Occipital lobe (tissue), 3 donors: ENCODE measurements around the gene TAAR6. TPM values are rescaled to one million over a fixed set of nuclear protein-coding genes. Genes with fewer than 3 reads are reported as not detected.
"Not testable (repeated sequence)": the region's sequence is repeated elsewhere in the genome, so short reads cannot be mapped to it uniquely, and the experiment has no call there.

Experiments used
- DNase-seq: peaks from one replicate; lab custom pipeline; 2025; lab: John Stamatoyannopoulos, UW
- small RNA-seq: library from RNA; depleted of rRNA; stranded (forward); fragments of <200 nt; gene quantifications from one replicate; pipeline ENCODE3, GENCODE V24; 2014
- total RNA-seq: library from RNA; depleted of rRNA; stranded (reverse); fragments of >200 nt; gene quantifications from one replicate; pipeline ENCODE4 v1.2.3, GENCODE V29; 2014

Gene TAAR6
- total RNA-seq, 1 donor from 2014 or later = not detected

DNA sequence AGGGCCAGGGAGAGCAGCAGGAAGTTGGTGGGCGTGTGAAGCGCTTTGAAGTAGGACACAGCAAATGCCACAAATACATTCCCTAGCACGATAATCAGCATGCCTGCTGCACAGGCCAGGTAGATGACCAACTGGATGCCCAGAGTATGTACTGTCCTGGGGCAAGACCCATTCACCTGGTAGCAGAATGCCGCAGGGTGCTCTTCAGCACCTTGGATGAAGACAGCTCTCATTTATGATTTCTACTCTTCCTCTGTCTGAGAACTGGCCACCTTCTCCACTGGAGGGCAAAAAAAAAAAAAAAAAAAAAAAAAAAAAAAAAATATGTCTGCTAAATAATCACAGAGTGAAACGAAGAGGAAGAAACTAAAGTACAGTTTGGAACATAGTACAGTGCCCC lies 19.3 kb downstream of the TAAR6 start, which contains the start of gene TAAR5:
TSS of gene TAAR5 (minus strand) at position 288 of the 400 bp plus-strand sequence. CDS start at position 233, 55 bp downstream.
- DNase-seq = no peak

DNA sequence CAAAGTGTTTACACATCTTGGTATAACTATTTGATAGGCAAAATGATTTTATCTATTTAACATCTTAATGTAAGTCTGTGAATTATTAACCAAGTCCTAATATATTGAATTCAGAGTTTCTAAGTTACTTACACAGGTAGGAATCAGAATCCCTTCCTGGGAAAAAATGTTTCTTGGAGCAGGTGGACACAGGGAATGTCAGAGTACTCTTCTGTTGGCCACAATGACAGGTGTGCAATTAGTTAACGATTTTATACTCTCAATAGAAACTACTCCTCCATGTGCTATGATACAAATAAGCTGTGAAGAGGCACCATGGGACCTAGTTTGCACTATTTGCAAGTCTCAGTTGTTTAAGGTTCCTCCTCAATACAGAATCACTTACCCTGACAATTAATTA lies 20.2 kb downstream of the TAAR6 start:
- DNase-seq = no peak

DNA sequence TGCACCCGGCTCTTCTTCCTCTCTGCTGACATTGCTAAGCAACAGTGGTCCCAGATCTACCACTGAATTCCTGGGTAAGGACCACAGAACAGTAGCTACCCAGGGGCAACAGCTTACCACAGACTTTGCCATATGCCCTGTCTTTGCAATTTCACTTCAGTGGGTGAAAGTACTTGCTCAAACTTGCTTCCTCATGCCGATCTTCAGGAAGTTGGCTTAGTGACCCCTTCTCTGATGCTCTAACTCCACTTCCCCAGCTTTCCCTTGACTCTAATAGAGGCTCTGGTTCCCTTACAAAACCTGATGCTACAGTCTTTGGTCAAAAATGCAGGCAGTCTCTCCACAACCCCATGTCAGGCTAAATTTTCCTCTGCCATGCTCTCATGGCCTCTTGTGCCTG lies 22.7 kb downstream of the TAAR6 start:
- no peak for DNase-seq

DNA sequence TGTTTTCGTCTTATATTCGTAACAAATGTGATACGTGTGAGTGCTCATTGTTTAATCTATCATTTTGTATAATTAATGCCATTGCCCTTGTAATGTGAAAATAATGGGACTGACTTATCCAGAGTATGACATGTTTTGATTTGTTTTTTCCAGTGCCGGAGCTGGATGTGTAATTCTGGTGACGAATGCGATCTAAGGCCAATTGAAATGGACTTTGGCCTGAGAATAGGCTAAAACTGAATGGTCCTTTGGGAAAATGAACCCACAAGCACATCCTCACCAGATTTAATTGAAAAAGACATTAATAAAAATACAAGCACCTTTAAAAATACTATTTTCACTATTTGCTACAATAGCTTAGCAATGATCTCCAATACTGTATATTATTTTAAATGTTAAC lies 26.1 kb downstream of the TAAR6 start:
- DNase-seq = no peak

DNA sequence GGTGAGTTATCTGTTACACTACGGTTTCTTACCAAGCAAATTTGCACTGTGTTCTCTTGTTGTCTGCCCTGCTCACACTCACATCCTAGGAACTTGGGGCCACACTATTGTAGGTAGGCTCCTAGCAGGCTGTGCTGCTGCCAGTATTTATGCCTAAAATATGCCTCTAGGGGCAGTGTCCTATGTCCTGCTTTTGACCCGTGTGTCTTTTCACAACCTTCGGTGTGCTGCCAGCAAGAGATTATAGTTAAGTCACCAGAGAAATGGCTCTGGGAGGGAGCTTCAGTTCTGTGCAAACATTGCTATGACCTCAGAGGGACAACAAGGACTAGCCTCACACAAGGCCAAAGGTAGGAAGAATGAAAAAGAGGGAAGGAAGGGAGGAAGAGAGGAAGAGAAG lies 28.4 kb downstream of the TAAR6 start:
- no peak for DNase-seq

DNA sequence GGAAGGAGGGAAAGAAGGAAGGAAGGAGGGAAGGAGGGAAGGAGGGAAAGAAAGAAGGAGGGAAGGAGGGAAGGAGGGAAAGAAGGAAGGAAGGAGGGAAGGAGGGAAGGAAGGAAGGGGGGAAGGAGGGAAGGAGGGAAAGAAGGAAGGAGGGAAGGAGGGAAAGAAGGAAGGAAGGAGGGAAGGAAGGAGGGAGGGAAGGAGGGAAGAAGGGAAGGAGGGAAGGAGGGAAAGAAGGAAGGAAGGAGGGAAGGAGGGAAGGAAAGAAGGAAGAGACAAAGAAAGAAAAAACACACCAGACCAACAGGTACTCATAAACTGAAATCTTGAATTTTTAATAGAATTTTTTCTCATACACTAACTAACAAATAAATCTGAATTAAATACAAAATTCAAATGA lies 30.8 kb downstream of the TAAR6 start:
- DNase-seq = not testable (repeated sequence)

DNA sequence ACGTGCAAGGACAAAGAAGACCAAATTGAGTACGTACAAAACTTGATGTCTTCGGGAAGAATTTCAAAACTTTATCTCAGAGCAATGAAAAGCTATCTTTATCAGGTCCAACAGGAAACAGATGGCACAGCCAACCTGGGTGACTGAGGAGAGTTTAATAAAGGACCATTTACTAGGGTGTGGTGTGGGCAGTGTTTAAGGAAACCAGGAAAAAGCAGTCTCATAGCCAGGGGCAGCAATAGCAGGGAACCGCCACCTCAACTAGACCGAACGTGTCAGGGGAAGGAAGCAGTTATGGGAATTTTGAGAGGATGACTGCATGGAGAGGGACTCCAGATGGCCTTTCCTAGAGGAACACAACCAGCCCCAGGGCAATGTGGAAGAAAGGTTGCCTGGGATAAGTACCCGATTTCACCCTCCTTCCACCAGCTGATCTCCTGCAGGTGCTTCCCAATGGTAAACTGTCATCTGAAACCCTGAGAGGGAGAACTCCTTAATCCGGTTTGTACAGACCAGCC lies 34.6 kb downstream of the TAAR6 start:
- no peak for DNase-seq

DNA sequence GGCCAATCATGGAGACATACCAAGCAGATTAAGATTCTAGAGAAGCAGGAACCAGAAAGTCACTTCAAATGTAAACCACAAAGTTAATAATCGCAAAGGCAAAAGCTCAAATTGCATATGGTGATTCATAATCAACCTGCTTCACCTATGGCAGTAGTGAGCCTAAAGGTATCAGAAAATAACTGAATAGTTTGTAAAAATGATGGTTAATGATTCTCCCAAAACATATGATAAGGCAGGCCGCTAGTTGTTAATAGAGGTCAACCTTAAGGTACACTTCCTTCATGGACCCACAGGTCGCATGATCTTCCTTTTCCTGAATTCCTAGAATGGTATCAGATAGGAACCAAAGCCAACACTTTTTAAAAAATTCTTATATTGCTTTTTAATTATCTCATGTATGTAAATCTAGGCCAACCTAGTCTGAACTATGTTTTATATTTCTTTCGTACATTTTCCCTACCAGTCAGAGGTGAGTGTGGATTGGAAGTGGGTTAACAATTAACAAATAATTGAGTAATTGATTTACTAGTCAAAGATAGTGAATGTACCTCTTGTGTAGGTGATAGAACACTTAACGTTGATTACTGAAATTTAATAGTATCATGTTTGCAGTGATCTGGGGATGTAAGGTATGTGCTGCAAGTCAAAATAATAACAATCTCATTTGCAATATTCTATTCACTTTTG lies 37.6 kb downstream of the TAAR6 start:
- DNase-seq = no peak

DNA sequence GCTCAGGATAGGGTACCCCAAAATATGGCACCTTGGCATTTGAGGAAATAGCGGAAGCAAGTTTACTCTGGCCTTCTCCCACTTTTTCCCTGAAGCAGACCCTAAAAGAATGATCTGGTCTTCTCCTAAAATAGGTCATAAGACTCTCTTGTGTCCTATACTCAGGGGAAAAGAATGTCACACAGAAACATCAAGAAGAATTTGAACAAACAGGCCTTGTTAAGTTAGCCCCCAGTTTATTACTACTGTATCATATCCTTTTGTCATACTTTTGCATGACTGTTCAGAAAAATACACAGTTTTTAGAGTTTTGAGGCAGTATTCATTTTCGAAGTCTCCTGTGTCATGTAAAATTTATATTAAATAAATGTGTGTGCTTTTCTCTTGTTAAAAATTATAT lies 41.5 kb downstream of the TAAR6 start:
- DNase-seq = no peak

DNA sequence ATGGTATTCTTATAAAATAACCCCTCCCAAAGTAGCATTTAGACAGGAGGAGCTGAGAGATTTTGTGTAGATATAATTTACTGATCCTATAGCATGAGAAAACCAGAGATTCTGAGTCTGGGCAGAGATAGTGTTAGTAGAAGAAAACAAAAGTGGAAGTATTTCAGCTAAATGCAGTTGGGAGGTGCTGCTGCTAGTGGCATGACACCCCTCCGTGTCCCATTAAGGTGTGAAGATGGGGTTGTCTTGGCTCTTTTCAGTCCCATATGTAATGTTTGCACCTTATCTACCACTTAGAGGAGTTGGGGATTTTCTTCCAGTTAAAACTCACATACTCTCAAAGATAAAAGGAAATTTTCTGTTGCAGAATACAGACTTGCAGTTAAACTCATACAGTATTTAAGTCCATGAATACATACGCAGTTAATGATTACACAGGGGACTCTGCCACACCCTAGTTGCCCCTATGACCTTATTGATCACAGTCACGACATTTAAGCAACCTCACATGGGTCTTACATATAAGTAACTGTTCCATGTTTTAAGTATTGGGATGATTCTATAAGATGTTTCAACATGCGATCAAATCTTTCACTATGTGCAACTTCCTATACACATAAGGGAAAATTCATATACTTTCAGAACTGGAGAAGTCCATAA lies 42.5 kb downstream of the TAAR6 start:
- DNase-seq = no peak

DNA sequence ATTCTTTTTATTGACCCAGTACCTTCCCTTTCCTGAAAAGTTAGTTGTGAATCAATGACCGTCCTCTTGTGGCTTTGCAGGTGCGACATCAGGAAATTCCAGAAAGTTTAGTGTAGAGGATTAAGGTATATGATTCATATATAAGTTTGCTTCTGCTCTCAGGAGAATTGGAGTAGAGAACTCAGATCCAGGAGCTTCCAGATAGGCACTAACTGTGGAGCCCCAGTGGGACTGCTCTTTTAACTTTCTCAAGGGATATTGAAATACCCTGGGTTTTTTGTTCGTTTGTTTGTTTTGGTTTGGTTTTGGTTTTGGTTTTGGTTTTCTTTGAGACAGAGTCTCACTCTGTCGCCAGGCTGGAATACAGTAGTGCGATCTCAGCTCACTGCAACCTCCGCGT lies 44.4 kb downstream of the TAAR6 start:
- no peak for DNase-seq

DNA sequence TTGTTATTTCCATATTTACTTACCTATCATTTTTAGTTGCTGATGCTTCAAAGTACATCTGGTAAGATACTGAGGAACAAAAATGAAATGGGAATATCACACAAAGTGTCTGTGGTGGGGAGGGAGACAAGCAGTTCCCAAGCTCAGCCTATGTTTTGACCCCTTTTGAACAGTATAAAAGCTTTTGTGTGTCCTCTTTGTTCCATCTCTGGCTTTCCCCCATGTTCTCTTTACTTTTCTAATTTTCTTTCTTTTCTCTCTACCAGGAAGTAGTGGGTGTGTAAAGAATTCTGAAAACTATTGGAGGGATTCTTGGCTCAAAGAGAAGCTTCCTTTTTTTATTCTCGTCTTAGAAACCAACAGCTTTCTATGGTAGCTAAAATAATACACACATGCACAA lies 46.6 kb downstream of the TAAR6 start:
- DNase-seq = no peak

Small RNAs within 50 kb of the gene (small RNA-seq; reads per million reads assigned to genes)
- gene TAAR7P = not detected

Other genes with a start within 250 kb of the TAAR6 start
- 18.6 TPM for gene MOXD1, start 168.8 kb upstream of the TAAR6 start, total RNA-seq
- 84.5 TPM for gene STX7, start 57.2 kb upstream of the TAAR6 start, total RNA-seq
- gene TAAR9, start 32.0 kb upstream of the TAAR6 start, total RNA-seq = 0.31 TPM
- not detected for gene TAAR8, start 17.6 kb upstream of the TAAR6 start, total RNA-seq
- not detected for gene TAAR5, start 19.4 kb downstream of the TAAR6 start, total RNA-seq
- not detected for gene TAAR2, start 54.0 kb downstream of the TAAR6 start, total RNA-seq
- gene TAAR1, start 88.9 kb downstream of the TAAR6 start, total RNA-seq = not detected
- gene VNN1, start 143.7 kb downstream of the TAAR6 start, total RNA-seq = not detected
- 0.94 TPM for gene VNN2, start 187.6 kb downstream of the TAAR6 start, total RNA-seq
- 16.4 TPM for gene SLC18B1, start 228.3 kb downstream of the TAAR6 start, total RNA-seq
- gene RPS12, start 244.2 kb downstream of the TAAR6 start, total RNA-seq = 772 TPM